Liver (tissue), 9 donors: ENCODE results near the gene ZFP36L2. TPM values are rescaled to one million over a fixed set of nuclear protein-coding genes. Genes with fewer than 3 reads are reported as not detected.

ENCODE experiments used
- DNase-seq: peaks from one replicate; pipeline ENCODE4 v3.0.0-alpha.2; 2017; ENCODE audit warnings: low spot score
- H3K27ac ChIP-seq, 2 donors: one replicate each; pipeline ENCODE4 v1.7.0; 2013; ENCODE audit warnings: inconsistent platforms in 2 of 2, low read length in 2 of 2, control low read depth in 1 of 2, low read depth in 1 of 2, mild to moderate bottlenecking in 1 of 2
- H3K27me3 ChIP-seq, 4 donors: one replicate each; pipeline versions ENCODE4 v1.6.1 to v1.7.0; 2013; ENCODE audit warnings: low read length in 3 of 4, inconsistent platforms in 1 of 4, mild to moderate bottlenecking in 1 of 4, moderate library complexity in 1 of 4; ENCODE audit not compliant: control insufficient read depth in 4 of 4, insufficient read depth in 4 of 4
- H3K36me3 ChIP-seq, 4 donors: one replicate each; pipeline versions ENCODE4 v1.6.1 to v1.7.0; 2013; ENCODE audit warnings: low read length in 3 of 4, mild to moderate bottlenecking in 3 of 4, low read depth in 1 of 4, moderate library complexity in 1 of 4; ENCODE audit not compliant: control insufficient read depth in 4 of 4, insufficient read depth in 3 of 4
- H3K4me1 ChIP-seq, 4 donors: one replicate each; pipeline versions ENCODE4 v1.6.1 to v1.7.0; 2013; ENCODE audit warnings: low read length in 3 of 4, mild to moderate bottlenecking in 3 of 4, moderate library complexity in 1 of 4; ENCODE audit not compliant: control insufficient read depth in 4 of 4, insufficient read depth in 4 of 4
- H3K4me3 ChIP-seq, 3 donors: one replicate each; pipeline versions ENCODE4 v1.6.1 to v1.7.0; 2013; ENCODE audit warnings: low read length in 3 of 3, control low read depth in 1 of 3, low read depth in 1 of 3, mild to moderate bottlenecking in 1 of 3
- H3K9ac ChIP-seq, 2 donors: one replicate each; pipeline ENCODE4 v1.7.0; 2013; ENCODE audit warnings: low read length in 2 of 2, mild to moderate bottlenecking in 2 of 2, moderate library complexity in 2 of 2, control low read depth in 1 of 2, low read depth in 1 of 2
- H3K9me3 ChIP-seq, 4 donors: one replicate each; pipeline versions ENCODE4 v1.6.1 to v1.7.0; 2013; ENCODE audit warnings: low read length in 3 of 4; ENCODE audit not compliant: control insufficient read depth in 4 of 4
- ATF3 ChIP-seq: IDR thresholded peaks from 2 replicates; pipeline ENCODE4 v1.6.1; 2016; ENCODE audit warnings: antibody characterized with exemption
- EGR1 ChIP-seq, 2 donors: IDR thresholded peaks; 2 replicates each; pipeline ENCODE4 v1.6.1; 2016 to 2018; ENCODE audit warnings: antibody characterized with exemption in 2 of 2, low read depth in 2 of 2
- FOXA2 ChIP-seq: IDR thresholded peaks from 2 replicates; pipeline ENCODE4 v1.6.1; 2016; ENCODE audit warnings: antibody characterized with exemption
- GABPA ChIP-seq, 2 donors: IDR thresholded peaks in 1 of 2; conservative IDR thresholded peaks in 1 of 2; 2 replicates each; pipeline ENCODE4 v1.6.1; 2016; ENCODE audit warnings: antibody characterized with exemption in 2 of 2, mild to moderate bottlenecking in 1 of 2, moderate library complexity in 1 of 2
- HNF4A ChIP-seq, 2 donors: conservative IDR thresholded peaks; 2 replicates each; pipeline ENCODE4 v1.6.1; 2016; ENCODE audit warnings: antibody characterized with exemption in 2 of 2, mild to moderate bottlenecking in 2 of 2
- HNF4G ChIP-seq: IDR thresholded peaks from 2 replicates; pipeline ENCODE4 v1.6.1; 2016; ENCODE audit warnings: antibody characterized with exemption
- JUND ChIP-seq, 2 donors: IDR thresholded peaks; 2 replicates each; pipeline ENCODE4 v1.6.1; 2016; ENCODE audit warnings: antibody characterized with exemption in 2 of 2
- RAD21 ChIP-seq, 2 donors: IDR thresholded peaks; 2 replicates each; pipeline ENCODE4 v1.6.1; 2016; ENCODE audit warnings: antibody characterized with exemption in 2 of 2, mild to moderate bottlenecking in 2 of 2
- REST ChIP-seq: IDR thresholded peaks from 2 replicates; pipeline ENCODE4 v1.6.1; 2016; ENCODE audit warnings: antibody characterized with exemption, mild to moderate bottlenecking
- RXRA ChIP-seq, 2 donors: IDR thresholded peaks; 2 replicates each; pipeline ENCODE4 v1.6.1; 2017 to 2018; ENCODE audit warnings: antibody characterized with exemption in 2 of 2, mild to moderate bottlenecking in 1 of 2
- SP1 ChIP-seq: IDR thresholded peaks from 2 replicates; pipeline ENCODE4 v1.6.1; 2018; ENCODE audit warnings: antibody characterized with exemption, mild to moderate bottlenecking
- TAF1 ChIP-seq: conservative IDR thresholded peaks from 2 replicates; pipeline ENCODE4 v1.6.1; 2016; ENCODE audit warnings: antibody characterized with exemption, mild to moderate bottlenecking
- ZBTB33 ChIP-seq: IDR thresholded peaks from 2 replicates; pipeline ENCODE4 v1.6.1; 2016; ENCODE audit warnings: antibody characterized with exemption
- WGBS: extraction: QIAGEN DNeasy Blood & Tissue Kit; methylation state at CpG from one replicate; pipeline ENCODE4 v1.1.7; 2013; 5-methylcytosine and 5-hydroxymethylcytosine counted together
- polyA plus RNA-seq, 2 donors: library from polyadenylated mRNA; stranded (reverse) in 1 of 2; unstranded in 1 of 2; fragments of 200-250 nt in 1 of 2; fragments of >200 nt in 1 of 2; fragmentation: Nextera tagmentation in 1 of 2; extraction: Ambion mirVana in 1 of 2; gene quantifications; one replicate each; pipeline versions ENCODE4 v1.2.1 to v1.2.3, GENCODE V29; 2013 to 2015
- total RNA-seq, 2 donors: library from RNA; depleted of rRNA; stranded (reverse); fragments of >200 nt; gene quantifications; one replicate each; pipeline ENCODE4 v1.2.3, GENCODE V29; 2014
- donor health status: healthy.
- donor health status: healthy.
- donor health status: healthy.
- donor health status: healthy.
- donor health status: healthy.

ZFP36L2 gene
- total and polyA plus RNA-seq, 4 donors: 10.3 to 26.8 (median 18.9) TPM

GRCh38 chr2:43212216-43212835 lies 14.1 kb downstream of the ZFP36L2 start:
- no peak for TF ChIP-seq JUND (IDR thresholded peaks at IDR 0.05)
- DNase-seq: no peak
- Histone ChIP-seq H3K9ac (no peak overlapping the region), H3K36me3 (no peaks in the 10 kb centered on the region), H3K9me3 (no peaks in the 10 kb centered on the region), H3K27ac (peak overlapping the region in 1 of 2 donors; percentile 21), H3K4me1 (peaks cover 0 to 11% (median 4%) of the 10 kb centered on the region in 4 donors), H3K27me3 (no peaks in the 10 kb centered on the region), H3K4me3 (no peak overlapping the region)
- 91% methylated on average over 11 of the region's 11 CpGs for WGBS

GRCh38 chr2:43210467-43211303 lies 15.7 kb downstream of the ZFP36L2 start:
- H3K36me3 ChIP-seq: no peaks in the 10 kb centered on the region
- no peaks in the 10 kb centered on the region for H3K9me3 ChIP-seq
- H3K4me1 ChIP-seq: peaks cover 0 to 11% (median 4%) of the 10 kb centered on the region in 4 donors
- H3K4me3 ChIP-seq: no peak overlapping the region
- peak overlapping the region in 1 of 2 donors; percentile 21 for H3K27ac ChIP-seq
- H3K27me3 ChIP-seq: no peaks in the 10 kb centered on the region
- TF ChIP-seq RXRA (IDR thresholded peaks at IDR 0.05) (peak in 1 of 2 donors; percentile 9), ZBTB33 (no peak), RAD21 (IDR thresholded peaks at IDR 0.05) (peak in 1 of 2 donors; percentile 33)
- H3K9ac ChIP-seq: no peak overlapping the region
- 63% methylated on average over 23 of the region's 23 CpGs for WGBS
- no peak for DNase-seq

GRCh38 chr2:43210125-43210466 lies 16.3 kb downstream of the ZFP36L2 start:
- TF ChIP-seq RAD21 (IDR thresholded peaks at IDR 0.05): no peak
- TF ChIP-seq SP1: no peak
- H3K4me1 ChIP-seq: peaks cover 0 to 11% (median 4%) of the 10 kb centered on the region in 4 donors
- no peak for DNase-seq
- H3K4me3 ChIP-seq: no peak overlapping the region
- WGBS: 85% methylated on average over 6 of the region's 6 CpGs
- H3K27me3 ChIP-seq: no peaks in the 10 kb centered on the region
- H3K36me3 ChIP-seq: no peaks in the 10 kb centered on the region
- H3K9me3 ChIP-seq: no peaks in the 10 kb centered on the region
- no peak overlapping the region for H3K27ac ChIP-seq
- no peak overlapping the region for H3K9ac ChIP-seq

- Histone ChIP-seq H3K27me3 (no peaks in the 10 kb centered on the region), H3K36me3 (no peaks in the 10 kb centered on the region), H3K27ac (no peak overlapping the region), H3K4me3 (no peak overlapping the region), H3K9ac (no peak overlapping the region), H3K4me1 (peaks cover 0 to 11% (median 4%) of the 10 kb centered on the region in 4 donors), H3K9me3 (no peaks in the 10 kb centered on the region)
- TF ChIP-seq GABPA (IDR thresholded peaks at IDR 0.05 in 1 of 2, conservative IDR thresholded peaks at IDR 0.05 in 1 of 2): no peak
- no peak for TF ChIP-seq EGR1 (IDR thresholded peaks at IDR 0.05; ENCODE audit: low read depth in 2 of 2)
- TF ChIP-seq REST: no peak
- TF ChIP-seq RAD21 (IDR thresholded peaks at IDR 0.05): no peak
- no peak for TF ChIP-seq ATF3
- TF ChIP-seq TAF1: no peak
- TF ChIP-seq HNF4A (conservative IDR thresholded peaks at IDR 0.05): no peak
- no peak for TF ChIP-seq JUND (IDR thresholded peaks at IDR 0.05)
- no peak for TF ChIP-seq HNF4G
- no peak for TF ChIP-seq FOXA2
- no peak for DNase-seq
- WGBS: 87% methylated on average over 5 of the region's 5 CpGs
Observed at GRCh38 chr2:43209204-43209717, 17.1 kb downstream of the ZFP36L2 start.
